GM21515 (cell line): Measurements from ENCODE around the gene CAMK2N2.
A peak's percentile ranks its signal among the peaks of the same experiment; 100 is the strongest.
"Not testable (repeated sequence)": the region's sequence is repeated elsewhere in the genome, so short reads cannot be mapped to it uniquely, and the experiment has no call there.

Source experiments
- ATAC-seq: cut with Tn5 transposase; IDR thresholded peaks from one replicate; pipeline ENCODE4 v1.9.1; 2021; ENCODE audit not compliant: unreplicated experiment

The CAMK2N2 gene

DNA sequence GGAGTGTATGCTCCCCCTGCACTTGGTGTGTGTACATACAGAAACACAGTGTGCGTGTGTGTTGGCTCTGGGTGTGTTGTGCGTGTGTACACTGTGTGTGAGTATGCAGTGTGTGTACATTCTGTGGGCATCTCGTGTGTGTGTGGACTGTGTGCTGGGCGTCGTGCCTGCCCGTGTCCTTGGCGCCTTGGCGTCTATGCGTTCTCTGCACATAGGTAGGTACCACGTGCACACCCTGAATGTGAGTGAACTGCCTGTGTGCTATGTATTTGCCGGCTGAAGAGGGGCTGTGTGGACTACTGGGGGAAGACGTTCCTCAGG lies 14.0 kb upstream of the CAMK2N2 start:
- ATAC-seq = no peak

DNA sequence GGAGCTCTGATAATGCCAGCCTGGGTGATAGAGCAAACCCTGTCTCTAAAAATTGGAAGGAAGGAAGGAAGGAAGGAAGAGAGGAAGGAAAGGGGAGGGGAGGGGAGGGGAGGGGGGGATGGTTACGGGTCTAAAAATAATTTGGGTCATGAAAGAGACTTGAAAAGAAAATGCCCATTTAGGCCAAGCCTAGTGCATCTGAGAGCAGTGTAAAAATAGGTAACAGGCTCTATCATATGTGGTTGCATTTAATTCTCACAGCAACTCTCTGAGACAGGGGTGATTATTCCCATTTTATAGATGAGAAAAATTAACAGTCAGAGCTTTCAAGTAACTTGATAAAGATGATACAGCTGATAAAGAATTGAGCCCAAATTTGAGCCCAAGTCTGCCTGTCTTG lies 10.9 kb upstream of the CAMK2N2 start:
- no peak for ATAC-seq

DNA sequence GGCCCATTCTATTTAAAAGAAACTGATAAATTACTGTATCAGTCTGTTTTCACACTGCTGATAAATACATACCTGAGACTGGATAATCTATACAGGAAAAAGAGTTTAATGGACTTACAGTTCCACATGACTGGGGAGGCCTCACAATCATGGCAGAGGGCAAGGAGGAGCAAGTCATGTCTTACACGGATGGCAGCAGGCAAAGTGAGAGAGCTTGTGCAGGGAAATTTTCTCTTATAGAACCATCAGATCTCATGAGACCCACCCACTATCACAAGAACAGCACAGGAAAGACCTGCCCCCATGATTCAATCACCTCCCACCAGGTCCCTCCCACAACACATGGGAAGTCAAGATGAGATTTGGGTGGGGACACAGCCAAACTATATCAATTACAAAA lies 5.9 kb upstream of the CAMK2N2 start:
- ATAC-seq = not testable (repeated sequence)

DNA sequence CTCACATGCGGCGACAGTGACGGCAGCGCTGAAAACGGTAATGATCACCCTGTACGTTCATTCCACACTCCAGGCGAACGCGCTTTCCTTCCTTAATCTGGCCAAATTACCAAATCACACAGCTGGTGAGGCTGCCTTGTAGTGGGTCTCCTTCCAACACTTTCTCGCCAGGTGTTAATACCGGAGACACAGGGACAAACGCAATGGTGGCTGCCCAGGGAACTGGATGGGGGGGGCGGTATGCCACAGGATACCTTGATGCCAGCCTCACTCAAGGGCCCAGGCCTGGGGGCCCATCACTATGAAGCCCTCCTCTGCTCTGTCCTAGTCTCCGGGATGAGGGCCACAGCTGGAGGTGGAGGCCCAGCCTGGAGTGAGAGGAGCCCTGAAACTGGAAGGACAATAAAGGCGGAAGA lies 1.4 kb upstream of the CAMK2N2 start:
- no peak for ATAC-seq

DNA sequence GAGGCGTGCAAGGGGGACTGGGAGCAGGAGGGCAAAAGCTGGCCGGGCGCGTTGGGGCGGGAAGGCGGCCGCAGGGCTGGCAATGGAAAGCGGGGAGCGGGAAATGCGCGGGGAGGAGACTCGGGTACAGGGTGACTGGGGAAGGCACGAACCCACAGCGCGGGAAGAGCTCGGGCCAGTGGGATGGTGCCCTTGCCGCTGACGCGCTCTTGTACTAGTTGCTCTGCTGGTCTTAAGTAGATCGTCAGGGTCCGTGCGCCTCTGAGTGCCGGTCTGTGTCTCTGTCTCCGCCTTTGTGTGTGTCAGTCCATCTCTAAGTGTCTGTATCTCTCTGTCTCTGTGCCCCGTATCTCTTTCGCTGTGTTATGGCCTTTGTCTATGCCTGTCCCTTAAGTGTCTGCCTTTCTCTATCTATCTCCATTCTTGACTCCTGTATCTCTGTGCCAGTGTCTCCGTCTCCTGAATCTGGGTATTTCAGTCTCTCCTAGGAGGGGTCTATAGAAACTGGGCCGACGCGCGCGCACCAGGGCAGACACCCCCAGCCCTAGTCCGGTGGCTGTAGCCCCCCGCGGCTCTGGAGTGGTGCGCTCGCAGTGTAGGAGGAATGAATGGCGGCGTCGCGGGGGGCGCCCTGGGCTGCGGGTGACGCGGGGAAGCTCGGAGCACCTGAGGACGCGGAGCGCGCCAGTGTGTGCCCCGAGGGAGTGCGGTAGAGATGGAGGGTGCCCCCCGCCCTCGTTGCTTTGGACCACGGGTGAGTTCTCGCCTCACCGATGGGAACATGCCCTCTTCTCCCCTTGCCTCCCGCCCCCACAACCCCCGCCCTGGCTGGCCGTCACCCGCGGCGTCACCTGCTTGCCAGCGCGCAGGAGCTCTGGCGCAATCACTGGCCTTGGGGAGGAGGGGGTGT lies 756 bp upstream of the CAMK2N2 start:
- no peak for ATAC-seq

DNA sequence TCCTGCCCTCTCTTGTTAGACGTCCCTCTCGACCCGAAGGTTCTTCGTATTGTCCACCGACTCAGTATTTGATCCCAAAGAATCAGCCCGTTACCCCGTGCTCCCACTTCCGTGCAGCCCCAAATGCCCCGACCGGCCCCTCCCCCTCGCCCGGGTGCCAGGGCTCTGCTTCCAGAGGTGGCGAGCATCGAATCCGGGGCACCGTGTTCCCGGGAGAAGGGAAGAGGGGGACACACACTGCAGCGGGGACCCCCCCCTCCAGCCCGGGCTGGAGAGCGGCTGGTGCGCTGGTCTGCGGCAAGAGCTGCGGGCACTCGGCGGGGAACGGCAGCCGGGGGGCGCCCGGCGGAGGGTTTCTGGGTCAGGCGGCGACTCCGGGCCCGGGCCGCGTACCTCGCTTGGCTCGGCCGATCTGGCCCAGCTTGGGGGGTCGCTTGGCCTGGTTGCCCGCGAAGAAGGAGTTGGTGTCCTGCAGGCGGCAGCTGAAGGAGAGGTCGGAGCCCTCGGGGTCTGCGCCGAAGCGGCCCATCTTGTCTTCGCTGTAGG lies 556 bp downstream of the CAMK2N2 start:
- ATAC-seq = no peak

DNA sequence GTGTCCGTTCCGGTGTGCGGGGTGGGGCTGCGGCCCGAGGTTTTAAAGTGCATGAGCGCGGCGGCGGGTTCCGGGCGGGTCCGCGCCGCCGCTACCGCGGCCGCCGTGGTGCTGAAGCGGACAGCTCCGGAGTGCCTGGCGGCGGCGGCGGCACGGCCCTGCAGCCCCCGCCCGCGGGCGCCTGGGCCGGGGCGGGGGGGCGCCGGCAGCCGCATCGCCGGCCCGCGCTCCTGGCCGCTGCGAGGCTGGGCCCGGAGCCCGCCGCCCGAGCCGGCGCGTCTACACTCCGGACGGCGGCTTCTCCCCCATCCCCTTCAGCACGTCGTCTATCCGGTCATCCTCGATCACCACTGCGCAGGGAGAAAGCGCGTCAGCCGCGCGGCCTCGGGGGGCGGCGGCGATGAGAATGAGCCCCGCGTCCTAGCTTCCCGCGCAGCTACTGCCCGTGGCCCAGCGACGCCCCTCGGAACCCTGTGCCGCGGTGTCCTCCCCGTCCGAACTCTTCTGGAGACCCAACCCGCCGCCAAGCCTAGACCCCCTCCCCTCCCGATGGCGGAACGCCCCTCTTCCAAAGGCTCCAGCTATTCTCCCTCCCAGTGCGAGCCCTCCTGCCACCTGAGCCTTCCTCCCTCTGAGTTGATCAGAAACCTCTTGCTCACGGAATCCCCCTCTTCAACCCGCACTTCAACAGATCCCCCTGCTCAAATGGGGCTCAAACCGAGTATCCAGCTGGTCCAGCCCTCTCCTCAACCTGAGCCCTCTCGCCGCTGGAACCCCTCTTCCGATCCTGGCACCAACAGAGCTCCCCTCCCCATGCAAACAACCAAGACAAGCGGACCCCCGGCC lies 1.3 kb downstream of the CAMK2N2 start:
- ATAC-seq = no peak

DNA sequence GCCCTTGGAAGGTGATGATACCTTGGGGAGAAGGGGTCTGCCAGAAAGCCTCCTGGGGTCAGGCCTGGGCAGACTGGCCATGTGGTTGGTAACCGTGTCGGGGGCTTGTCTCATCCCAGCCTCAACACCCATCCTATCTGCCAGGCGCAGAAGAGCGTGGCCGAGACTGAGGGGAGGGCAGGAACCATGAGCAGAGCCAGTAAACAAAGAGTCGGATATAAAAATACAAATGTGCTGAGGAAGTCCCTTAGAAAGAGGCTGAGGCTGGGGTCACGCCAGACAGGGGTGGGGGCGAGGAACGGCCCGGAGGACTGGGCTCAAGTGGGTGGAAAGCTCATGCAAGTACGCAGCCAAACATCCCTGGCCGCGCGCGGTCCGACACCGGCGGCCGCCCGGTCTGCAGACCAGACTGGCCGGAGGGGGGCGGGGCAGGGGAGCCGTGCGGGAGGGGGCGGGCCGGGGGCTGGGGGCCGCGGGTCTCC lies 1.9 kb downstream of the CAMK2N2 start:
- no peak for ATAC-seq

DNA sequence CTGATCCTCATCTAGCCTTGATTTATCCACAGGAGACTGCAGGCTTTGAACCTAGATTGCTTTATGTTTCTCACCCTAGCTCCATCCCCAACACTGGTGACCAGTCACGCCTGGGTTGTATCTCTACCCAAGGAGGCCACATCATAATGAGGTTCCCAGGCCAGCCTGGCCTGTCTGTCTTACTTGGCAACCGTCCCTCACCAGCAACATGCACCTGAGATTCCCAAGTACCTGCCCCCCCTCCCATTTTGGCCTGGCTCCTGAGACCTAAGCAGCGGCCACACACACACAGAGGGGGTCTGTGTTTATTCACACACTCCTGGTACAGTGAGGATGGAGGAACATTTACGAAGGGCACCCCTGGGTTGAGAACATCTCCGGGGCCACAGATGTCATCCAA lies 2.4 kb downstream of the CAMK2N2 start:
- no peak for ATAC-seq

DNA sequence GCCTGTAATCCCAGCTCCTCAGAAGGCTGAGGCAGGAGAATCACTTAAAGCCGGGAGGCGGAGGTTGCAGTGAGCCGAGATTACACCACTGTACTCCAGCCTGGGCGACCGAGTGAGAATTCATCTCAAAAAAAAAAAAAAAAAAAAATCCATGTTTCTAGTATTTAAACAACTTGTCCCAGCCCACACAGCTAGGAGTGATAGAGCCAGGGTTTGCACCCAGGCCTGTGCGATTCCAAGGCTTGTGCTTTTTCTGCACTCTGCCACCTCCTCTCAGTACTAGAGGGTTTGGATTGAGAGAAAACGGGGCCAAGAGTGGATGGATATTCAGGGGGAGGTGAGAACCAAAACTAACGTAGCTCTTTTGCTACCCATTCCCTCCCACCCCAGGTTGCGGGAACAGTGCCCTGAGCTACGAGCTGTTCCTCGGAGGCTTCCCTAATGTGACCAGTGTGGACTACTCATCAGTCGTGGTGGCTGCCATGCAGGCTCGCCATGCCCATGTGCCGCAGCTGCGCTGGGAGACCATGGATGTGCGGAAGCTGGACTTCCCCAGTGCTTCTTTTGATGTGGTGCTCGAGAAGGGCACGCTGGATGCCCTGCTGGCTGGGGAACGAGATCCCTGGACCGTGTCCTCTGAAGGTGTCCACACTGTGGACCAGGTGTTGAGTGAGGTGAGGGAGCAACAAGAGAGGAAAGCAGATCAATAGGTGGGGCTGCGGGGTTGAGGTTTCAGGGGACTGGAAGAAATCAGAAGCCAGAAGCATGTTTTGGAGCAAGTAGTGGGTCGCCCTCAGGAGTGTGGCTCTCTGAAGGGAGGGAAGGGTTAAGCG lies 4.1 kb downstream of the CAMK2N2 start:
- no peak for ATAC-seq

DNA sequence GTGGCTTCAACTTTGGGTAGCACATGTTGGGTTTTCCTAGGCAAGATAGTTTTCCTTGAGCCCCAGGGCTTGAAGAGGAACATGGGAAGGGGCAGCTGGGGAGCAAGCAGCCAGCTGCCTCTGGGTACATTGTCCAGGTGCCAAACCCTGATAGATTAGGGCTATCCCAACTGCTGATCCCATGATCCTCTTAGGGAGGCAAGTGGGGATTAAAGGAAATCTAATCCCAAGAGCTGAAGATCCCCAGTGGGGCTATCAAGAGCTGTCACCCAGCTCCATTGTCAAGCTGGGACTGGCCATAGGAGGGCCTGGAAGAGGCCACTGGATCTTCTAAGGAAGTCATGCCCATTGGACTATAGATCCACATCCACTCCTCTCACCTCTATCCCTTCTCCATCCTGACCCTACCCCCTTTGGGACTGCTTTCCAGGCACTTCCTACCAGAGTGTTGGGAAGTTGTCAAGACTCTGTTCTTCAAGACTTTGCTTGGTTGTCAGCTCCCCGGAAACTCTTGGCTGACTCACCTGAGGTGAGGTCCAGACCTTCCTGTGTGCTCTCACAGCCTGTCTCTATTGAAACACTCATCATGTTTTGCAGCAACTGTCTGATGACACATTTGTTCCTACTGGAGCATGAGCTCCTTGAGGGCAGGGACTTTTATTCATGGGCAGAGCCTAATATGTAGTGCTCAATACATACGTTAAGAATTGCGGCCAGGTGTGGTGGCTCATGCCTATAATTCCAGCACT lies 5.9 kb downstream of the CAMK2N2 start:
- ATAC-seq = no peak

DNA sequence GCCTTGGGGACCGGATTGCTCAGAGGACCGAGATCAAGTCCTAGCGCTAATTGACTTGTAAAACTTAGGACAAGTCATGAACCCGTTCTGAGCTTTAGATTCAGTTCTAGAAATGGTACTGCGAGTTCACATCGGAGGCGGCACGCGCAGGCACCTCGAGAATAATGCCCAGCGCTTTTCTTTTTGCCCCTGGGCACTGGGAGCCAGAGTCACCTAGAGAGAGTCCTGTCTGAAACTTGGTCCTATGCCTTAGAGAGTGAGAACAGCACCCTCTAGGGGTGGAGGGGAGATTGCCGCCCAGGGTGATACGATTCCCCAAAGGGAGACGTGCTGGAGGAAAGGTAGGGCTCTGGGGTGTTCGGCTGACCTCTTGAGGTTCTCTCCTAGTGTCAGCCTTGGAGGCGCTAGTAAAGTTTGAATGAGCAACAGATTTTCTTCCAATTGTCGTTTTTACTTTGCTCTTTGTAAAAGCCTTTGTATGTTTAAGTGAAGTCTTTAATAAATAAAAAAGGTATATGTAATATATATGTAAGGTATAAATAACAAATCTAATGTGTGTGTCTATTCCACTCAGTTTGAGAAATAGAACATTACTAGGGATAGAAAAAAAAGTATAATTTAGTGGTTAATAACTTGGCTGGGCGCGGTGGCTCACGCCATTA lies 11.1 kb downstream of the CAMK2N2 start:
- peak; percentile 61 for ATAC-seq

DNA sequence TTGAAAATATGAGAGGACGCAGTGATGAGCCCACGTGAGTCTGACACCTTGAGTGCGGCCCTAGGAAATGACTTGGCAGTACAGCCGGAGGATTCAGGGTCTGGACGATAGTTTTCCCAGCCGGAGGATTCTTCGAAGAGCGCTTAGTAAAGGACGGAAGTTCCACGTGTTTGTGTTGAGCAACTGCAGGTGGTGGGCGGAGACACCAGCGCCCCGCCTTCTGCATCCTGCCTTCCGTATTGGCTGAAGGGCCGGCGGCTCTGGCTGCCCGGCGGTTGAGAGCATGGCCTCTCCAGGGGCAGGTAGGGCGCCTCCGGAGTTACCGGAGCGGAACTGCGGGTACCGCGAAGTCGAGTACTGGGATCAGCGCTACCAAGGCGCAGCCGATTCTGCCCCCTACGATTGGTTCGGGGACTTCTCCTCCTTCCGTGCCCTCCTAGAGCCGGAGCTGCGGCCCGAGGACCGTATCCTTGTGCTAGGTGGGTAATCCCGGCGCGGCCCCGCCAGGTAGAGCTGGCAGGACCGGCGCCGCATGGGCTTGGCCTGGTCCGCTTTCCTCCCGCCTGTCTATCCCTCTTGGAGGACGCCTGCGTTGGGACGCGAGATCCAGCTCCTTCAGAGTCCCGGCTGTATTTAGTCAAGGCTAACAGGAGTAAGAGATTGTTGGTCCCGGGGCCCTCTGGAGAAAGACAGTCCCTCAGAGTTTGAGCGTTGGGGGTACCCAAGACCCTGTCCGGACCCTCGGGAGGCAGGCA lies 11.8 kb downstream of the CAMK2N2 start, which contains the start of gene EEF1AKMT4:
Gene EEF1AKMT4, plus strand, starts transcription at position 261 of the 755 bp plus-strand sequence. Its CDS starts 23 bp downstream, at position 284.
- ATAC-seq = peak; percentile 90

DNA sequence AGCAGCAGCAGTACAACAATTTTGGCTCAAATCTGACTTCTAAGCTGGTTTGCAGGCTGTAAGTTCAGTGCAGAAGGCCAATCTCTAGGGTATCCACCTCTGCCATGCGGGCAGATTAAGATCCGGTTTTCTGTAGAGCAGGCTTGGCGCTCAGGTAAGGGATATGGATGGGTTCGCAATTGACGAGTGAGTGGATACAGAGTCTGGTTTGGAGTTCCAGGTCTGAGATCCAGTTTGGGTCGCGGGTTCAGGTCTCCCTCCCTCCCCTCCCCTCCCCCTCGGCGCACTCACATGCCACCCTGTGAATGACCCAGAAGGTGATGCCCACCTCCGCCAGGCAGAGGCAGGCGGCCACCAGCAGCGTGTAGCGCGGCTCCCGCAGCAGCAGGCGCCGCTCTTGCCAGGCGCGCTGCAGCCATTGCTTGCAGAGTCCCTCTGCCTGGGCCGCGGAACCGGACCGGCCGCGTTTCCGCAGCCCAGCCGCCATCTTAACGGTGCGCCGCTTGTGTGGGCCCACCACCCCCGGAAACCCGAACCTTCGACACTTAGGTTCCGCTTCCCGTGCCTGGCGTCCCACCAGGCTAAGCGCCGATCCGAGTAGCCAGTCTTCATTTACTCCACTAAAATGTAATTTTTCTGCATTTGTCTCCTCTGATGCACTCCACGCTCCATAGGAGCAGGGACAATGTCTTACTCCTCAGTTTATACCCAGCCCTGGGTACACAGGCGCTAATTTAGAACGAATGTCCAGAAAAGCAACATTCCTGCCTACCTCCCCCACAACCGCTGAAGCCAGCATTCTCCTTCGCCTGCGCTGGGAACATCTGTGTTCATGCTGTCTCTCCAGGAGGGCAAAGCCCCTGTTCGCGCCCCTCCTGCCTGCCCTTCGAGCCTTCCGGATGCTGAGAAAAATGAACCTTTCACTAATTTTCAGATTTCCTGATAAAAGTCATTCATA lies 12.6 kb downstream of the CAMK2N2 start, which contains the start of gene ALG3:
Gene ALG3, minus strand, starts transcription at position 509 of the 958 bp plus-strand sequence. Its CDS starts 22 bp downstream, at position 487.
- peak; percentile 49 for ATAC-seq

DNA sequence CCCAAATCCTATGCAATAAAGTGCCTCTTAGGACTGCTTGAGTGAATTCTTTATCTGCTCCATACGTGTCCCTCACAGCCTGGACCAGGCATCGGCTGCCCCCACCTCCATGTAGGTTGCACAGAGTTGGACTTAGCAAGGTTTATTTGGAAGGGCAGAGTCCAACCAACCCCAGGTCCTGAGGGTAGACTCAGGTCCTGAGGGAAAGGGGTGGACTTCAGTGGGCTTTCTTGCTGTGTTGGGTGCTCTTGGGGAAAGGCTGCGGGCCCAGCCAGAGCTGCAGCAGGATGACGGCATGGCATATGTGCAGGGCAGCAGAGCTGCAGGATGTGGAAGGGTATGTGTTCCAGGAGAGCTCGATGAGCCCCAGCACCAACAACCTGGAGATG lies 19.1 kb downstream of the CAMK2N2 start:
- no peak for ATAC-seq

DNA sequence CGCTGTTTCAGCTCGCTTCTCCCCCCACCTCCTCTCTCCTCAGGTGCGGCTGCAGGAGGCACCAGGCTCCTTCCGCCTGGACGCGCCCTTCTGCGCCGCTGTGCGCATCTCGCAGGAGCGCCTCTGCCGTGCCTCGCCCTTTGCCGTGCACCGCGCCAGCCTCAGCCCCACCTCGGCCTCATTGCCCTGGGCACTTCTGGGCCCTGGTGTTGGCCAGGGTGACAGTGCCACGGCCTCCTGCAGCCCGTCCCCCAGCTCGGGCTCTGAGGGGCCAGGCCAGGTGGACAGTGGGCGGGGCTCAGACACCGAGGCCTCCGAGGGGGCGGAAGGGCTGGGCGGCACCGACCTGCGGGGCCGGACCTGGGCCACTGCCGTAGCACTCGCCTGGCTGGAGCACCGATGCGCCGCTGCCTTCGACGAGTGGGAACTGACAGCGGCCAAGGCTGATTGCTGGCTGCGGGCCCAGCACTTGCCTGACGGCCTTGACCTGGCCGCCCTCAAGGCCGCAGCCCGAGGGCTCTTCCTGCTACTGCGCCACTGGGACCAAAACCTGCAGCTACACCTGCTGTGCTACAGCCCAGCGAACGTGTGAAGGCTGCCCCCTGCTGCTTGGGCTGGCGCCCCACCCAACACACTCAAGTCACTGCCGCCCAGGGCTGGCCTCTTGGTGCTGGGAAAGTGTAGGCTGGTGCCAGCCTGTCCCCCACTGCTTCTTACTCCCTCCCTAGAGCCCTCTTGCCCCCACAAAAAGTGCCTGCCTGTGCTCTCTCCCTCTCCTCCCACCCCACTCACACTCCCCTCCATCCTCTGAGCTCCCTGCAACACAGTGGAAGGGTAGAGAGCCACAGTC lies 19.7 kb downstream of the CAMK2N2 start:
- ATAC-seq = no peak

DNA sequence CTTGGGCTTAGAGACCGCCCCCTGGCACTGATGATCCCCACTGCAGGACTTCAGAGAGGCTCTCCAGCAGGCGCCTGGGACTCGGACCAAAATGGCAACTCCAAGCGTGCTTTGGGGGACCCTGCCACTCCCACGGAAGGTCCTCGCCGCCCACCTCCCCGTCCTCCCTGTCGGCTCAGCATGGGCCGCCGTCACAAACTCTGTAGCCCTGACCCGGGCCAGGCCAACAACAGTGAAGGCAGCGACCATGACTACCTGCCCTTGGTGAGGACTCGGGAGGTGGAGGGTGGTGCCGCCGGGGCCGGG lies 20.3 kb downstream of the CAMK2N2 start:
- ATAC-seq = no peak
